Upper lobe of left lung (tissue), 4 donors: ENCODE data around the gene SFMBT1.

Experiments used
- EP300 ChIP-seq, 4 donors: sonication (generic); formaldehyde crosslinking; IDR thresholded peaks; one replicate each; pipeline ENCODE4 v1.5.1; 2017; ENCODE audit warnings: antibody characterized with exemption in 4 of 4, control low read depth in 2 of 4
- POLR2A ChIP-seq, 4 donors: fragments of 450-650 bp; IDR thresholded peaks; one replicate each; pipeline ENCODE4 v1.5.1; 2016 to 2017; ENCODE audit warnings: antibody characterized with exemption in 4 of 4, mild to moderate bottlenecking in 2 of 4
- TF ChIP-seq, protein P1 (sequence below), 6 experiments: fragments of 450-650 bp in 4 of 6; fragments of 200-600 bp in 2 of 6; sonication (generic) in 2 of 6; IDR thresholded peaks; one replicate each; pipeline ENCODE4 v1.5.1; 2016 to 2019; ENCODE audit warnings: antibody characterized with exemption in 6 of 6

DNA sequence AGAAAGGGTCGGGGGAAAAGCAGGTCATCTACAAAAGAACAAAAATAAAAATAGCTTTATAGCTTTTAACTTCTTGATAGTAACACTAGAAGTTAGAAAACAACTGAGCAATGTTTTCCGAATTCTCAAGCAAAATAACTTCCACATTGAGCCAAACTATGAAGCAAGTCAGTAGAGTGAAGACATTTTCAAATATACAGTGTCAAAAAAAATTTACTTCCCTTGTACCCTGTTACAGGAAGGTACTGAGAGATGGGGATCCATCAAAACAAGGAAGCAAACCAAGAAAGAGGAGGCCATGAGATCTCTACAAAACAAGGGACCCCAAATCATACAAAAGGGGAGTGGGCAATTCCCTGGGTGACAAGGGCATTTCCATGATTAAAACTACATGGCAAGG is 121.9 kb downstream of the SFMBT1 start:
- TF ChIP-seq, protein P1, sequence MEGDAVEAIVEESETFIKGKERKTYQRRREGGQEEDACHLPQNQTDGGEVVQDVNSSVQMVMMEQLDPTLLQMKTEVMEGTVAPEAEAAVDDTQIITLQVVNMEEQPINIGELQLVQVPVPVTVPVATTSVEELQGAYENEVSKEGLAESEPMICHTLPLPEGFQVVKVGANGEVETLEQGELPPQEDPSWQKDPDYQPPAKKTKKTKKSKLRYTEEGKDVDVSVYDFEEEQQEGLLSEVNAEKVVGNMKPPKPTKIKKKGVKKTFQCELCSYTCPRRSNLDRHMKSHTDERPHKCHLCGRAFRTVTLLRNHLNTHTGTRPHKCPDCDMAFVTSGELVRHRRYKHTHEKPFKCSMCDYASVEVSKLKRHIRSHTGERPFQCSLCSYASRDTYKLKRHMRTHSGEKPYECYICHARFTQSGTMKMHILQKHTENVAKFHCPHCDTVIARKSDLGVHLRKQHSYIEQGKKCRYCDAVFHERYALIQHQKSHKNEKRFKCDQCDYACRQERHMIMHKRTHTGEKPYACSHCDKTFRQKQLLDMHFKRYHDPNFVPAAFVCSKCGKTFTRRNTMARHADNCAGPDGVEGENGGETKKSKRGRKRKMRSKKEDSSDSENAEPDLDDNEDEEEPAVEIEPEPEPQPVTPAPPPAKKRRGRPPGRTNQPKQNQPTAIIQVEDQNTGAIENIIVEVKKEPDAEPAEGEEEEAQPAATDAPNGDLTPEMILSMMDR (IDR thresholded peaks at IDR 0.05), result no peak
- no peak for TF ChIP-seq EP300 (IDR thresholded peaks at IDR 0.05)
- TF ChIP-seq POLR2A (IDR thresholded peaks at IDR 0.05), result no peak
